ENCODE results near the gene PSMD1.

Gene PSMD1

GRCh38 chr2:231028889-231029288, 27.8 kb upstream of the PSMD1 start:
- TF ChIP-seq, protein P1, sequence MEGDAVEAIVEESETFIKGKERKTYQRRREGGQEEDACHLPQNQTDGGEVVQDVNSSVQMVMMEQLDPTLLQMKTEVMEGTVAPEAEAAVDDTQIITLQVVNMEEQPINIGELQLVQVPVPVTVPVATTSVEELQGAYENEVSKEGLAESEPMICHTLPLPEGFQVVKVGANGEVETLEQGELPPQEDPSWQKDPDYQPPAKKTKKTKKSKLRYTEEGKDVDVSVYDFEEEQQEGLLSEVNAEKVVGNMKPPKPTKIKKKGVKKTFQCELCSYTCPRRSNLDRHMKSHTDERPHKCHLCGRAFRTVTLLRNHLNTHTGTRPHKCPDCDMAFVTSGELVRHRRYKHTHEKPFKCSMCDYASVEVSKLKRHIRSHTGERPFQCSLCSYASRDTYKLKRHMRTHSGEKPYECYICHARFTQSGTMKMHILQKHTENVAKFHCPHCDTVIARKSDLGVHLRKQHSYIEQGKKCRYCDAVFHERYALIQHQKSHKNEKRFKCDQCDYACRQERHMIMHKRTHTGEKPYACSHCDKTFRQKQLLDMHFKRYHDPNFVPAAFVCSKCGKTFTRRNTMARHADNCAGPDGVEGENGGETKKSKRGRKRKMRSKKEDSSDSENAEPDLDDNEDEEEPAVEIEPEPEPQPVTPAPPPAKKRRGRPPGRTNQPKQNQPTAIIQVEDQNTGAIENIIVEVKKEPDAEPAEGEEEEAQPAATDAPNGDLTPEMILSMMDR (IDR thresholded peaks at IDR 0.05; ENCODE audit: low read depth, low read length), result no peak
- DNase-seq (ENCODE audit: extremely low read depth, low read depth), result no peak

DNA sequence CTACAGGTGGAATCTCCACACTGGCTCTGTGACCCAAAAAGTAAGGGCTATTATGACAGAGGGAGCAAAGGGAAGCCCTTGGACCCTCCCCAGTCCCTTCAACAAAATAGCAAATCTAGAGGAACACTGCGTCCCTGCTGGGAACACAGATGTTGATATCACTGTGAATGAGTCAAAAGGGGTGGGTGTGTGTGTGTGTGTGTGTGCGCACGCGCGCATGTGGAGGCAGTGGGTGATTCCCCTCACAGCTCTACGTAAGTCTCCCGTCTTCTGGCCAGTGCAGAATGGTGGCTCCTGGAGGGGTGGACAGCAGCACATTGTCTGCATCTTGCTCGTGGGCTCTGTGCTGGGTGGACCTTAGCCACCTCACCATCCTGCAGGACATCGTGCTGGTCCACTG, 27.1 kb upstream of the PSMD1 start:
- no peak for DNase-seq (ENCODE audit: extremely low read depth, low read depth)
- TF ChIP-seq, protein P1 (IDR thresholded peaks at IDR 0.05; ENCODE audit: low read depth, low read length), result no peak

DNA sequence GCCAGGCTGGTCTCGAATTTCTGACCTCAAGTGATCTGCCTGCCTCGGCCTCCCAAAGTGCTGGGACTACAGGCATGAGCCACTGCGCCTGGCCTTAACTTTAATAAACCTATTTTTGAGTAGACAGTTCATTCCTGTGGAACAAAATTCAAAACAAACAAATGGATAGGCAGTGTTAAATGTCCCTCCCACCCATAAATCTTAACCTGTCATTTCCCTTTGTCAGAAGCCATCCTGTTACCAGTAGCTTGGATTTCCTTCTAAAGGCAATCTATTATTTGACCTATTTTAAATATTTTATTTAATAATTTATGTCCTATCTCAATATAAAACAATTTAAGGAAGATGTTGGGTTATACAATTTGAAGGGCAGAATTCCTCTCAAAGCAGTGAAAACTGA, 25.9 kb upstream of the PSMD1 start:
- TF ChIP-seq, protein P1 (IDR thresholded peaks at IDR 0.05; ENCODE audit: low read depth, low read length), result no peak
- no peak for DNase-seq (ENCODE audit: extremely low read depth, low read depth)

GRCh38 chr2:231032575-231033140, 24.0 kb upstream of the PSMD1 start:
- no peak for DNase-seq (ENCODE audit: extremely low read depth, low read depth)
- TF ChIP-seq, protein P1 (IDR thresholded peaks at IDR 0.05; ENCODE audit: low read depth, low read length), result no peak

DNA sequence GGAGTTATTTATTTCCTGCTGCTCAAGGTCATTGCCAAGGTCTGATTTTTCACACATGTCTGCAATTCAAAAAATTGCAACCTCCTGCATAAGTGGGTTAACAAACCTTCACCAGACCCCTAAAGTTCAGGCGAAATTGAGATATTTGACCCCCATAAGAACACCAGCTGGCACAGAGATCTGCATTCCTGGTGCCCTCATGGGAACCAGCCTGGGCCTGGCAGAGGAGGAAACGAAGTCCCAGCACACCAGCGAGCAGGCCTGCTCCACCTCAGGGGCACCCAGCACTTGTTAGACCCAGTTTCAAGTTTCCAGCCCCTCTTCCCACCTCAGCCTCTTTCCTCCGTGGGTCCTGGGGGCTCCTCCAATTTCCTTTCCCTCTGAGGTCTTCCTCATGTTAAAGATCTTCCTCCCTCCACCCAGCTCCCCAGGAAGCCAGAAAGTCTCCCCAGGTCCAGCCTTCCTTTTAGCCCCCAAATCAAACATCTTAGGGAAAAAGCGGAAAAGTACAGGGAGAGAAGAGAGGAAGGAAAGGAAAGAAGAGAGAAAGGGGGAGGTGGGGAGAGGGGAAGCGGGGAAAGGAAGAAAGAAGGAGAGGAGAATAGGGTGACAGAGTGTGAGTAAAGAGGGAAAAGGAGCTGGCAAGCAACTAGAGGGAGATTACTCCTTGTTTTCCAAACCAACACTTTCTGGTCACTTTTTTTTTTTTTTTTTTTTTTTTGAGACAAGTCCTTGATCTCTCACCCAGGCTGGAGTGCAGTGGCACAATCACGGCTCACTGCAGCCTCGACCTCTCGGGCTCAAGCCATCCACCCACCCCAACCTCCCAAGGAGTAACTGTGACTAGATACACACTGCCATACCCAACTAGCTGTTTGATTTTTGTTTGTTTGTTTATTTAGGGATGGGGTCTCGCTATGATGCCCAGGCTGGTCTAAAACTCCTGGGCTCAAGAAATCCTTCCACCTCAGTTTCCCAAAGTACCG, 23.2 kb upstream of the PSMD1 start:
- no peak for DNase-seq (ENCODE audit: extremely low read depth, low read depth)
- TF ChIP-seq, protein P1 (IDR thresholded peaks at IDR 0.05; ENCODE audit: low read depth, low read length), result no peak

DNA sequence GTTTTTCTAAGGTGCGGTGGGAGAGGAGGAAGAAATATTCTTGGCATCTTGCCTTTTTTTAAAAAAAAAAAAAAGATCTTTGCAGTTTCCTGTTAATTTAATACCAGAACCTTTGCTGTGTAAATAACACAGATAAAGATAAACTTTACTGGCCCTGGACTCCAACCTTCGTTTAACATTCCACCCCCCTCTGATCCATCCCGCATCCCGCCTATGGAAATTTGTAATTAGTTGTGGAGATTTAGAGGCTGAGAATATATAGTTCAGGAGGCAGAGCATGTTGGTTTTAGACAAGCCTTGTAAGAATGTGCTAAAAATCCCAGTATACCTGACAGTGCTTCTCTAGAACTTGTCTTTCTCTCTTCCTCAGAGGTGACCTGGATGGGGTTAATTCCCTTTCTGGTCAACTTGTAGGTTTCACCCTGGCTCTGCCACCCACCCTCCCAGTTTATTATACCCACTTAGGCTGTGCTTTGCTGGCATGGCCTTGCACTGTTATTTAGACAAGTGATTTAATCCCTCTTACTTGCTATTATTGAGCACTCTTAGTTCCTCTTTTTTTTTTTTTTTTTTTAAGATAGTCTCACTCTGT, 22.3 kb upstream of the PSMD1 start:
- DNase-seq (ENCODE audit: extremely low read depth, low read depth), result no peak
- TF ChIP-seq, protein P1 (IDR thresholded peaks at IDR 0.05; ENCODE audit: low read depth, low read length), result no peak

DNA sequence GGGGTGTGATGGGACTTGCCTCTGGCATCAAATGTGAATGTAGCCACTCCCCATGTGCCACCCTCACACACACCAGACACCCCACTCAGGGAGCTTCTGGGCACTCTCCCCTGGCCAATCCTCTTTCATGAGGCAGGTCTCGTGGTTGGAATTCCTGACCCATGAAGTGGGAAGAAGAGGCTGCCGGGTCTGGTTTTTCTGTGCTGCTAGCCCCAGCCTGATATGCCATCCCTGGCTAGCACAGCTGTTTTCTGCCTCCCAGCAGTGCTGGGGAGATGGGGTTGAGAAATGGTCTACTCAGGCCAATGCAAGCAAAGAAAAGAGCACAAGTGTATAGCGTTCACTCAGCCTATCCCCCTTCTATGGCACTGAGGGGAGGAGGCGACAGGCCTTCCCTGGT, 20.5 kb upstream of the PSMD1 start:
- TF ChIP-seq, protein P1 (IDR thresholded peaks at IDR 0.05; ENCODE audit: low read depth, low read length), result no peak
- DNase-seq (ENCODE audit: extremely low read depth, low read depth), result no peak

All from AG09319 (cell line).